ENCODE data around the gene CTTN.

DNA sequence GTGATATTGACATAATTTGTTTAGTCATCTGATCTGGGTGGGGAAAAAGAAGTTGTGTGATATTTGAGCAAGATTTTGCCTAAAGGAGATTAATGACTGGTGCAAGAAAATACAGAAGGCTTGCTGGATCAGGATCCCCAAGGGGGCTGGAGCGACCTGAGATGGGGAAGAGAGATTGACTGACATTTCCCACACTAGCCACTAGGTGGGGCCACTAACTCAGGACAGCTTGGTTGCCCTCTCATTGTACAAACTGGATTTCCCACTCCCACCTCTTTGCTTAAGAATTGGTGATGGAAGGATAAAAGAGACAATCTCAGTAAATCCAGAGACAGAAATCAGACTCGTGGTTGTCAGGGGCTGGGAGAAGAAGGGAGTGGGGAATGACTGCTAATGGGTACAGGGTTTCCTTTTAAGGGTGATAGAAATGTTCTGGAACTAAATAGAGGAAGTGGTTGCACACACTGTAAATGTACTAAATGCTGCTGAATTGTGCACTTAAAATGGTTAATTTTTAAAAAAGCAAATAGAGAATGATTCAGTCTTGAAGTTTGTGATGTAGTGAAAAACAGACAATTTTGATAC lies 50.7 kb downstream of the CTTN start:
- TF ChIP-seq, protein P1, sequence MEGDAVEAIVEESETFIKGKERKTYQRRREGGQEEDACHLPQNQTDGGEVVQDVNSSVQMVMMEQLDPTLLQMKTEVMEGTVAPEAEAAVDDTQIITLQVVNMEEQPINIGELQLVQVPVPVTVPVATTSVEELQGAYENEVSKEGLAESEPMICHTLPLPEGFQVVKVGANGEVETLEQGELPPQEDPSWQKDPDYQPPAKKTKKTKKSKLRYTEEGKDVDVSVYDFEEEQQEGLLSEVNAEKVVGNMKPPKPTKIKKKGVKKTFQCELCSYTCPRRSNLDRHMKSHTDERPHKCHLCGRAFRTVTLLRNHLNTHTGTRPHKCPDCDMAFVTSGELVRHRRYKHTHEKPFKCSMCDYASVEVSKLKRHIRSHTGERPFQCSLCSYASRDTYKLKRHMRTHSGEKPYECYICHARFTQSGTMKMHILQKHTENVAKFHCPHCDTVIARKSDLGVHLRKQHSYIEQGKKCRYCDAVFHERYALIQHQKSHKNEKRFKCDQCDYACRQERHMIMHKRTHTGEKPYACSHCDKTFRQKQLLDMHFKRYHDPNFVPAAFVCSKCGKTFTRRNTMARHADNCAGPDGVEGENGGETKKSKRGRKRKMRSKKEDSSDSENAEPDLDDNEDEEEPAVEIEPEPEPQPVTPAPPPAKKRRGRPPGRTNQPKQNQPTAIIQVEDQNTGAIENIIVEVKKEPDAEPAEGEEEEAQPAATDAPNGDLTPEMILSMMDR (IDR thresholded peaks at IDR 0.05): no peak
- TF ChIP-seq POLR2AphosphoS5 (IDR thresholded peaks at IDR 0.05): no peak
- no peak for TF ChIP-seq POLR2A (IDR thresholded peaks at IDR 0.05)
- no peak for TF ChIP-seq EP300 (IDR thresholded peaks at IDR 0.05)

All from suprapubic skin (tissue), 4 donors.